ENCODE results near the gene PXN. TPM values are rescaled to one million over a fixed set of nuclear protein-coding genes. Genes with fewer than 3 reads are reported as not detected.

PXN gene
- total RNA-seq, result 55.5 and 70.7 TPM in 2 replicates

GRCh38 chr12:120265473-120266179, at the start of gene PXN:
Gene PXN, minus strand, starts transcription at chr12:120265730. Its CDS starts 101 bp downstream, at chr12:120265629.

DNA sequence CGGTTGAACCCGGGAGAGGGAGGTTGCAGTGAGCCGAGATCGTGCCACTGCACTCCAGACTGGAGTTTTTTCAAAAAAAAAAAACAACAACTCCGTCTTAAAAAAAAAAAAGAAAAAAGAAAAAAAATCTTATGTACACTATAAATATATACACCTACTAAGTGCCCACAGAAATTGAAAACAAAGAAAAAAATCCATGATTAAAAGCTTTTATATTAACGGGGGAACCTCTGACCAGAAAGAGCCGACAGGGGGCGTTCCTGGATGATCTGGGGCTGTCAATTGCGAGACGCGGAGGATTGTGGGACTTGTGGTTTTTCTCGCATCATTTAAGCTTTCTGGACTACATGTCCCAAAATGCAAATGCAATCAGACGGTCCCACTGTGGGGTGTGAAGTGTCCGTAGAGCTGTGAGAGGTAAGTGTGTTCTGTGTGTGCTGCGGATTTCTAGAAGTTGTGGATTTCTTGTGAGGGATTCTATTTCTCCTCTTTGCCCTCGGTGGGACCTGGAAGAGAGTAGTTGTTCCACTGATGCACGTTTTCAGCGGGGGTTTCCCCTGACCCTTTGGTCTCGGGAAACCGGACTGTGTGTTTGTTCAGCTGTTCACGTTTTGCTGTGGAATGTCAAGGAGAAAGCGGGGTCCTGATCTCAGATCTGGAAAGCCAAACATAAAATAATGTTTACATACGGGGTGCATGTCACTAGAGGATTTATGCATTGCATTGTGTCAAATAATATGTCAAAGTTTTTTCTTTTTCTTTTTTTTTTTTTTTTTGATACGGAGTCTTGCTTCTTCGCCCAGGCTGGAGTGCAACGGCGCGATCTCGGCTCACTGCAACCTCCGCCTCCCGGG, 36.7 kb upstream of the PXN start, which contains the start of gene SIRT4:
Gene SIRT4, plus strand, starts transcription at position 360 of the 854 bp plus-strand sequence. CDS start 1,241 bp downstream, outside the sequence.

DNA sequence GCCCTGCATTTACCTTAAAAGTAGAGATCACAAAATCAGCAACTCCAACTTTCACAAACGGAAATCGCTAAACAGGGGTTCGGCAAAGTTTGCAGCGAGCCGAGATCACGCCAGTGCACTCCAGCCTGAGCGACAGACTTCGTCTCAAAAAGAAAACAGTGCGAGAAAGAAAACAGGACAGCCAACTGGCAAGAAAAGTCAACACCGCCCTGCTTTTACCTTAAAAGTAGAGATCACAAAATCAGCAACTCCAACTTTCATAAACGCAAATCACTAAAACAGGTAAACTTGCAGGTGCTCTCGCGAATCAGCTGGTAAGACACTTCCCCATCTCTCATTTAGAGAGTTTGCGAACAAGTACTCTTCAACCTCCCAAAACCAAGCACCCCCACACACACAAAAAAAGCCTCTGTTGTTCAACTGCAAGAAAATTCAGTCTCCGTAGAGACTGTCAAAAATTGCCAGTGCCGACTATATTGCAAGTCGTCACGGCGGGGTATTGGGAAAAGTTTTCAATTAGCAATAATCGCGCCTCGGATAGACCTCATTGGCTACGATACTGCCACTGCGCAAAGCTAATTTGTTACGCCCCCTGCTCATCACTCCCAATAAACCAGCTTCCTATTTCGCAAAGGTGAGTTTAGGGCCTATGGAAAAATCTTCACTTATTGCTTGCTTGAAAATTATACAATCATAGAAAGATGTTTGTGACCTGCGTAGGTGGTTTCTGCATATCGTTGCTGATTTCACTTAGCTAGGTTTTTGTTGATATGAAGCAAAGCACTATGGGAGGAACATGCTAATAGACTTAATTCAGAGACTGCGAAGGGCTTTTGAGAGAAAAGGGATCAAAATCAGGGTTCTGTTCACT, 27.4 kb upstream of the PXN start, which contains the start of gene RNU4-1:
Gene RNU4-1, minus strand, starts transcription at position 577 of the 871 bp plus-strand sequence.

GRCh38 chr12:120194534-120195395, 70.8 kb downstream of the PXN start, which contains the start of gene GCN1:
Gene GCN1, minus strand, starts transcription at chr12:120194715. Its CDS starts 18 bp downstream, at chr12:120194697.

Small RNA genes lying within 50 kb of the gene (small RNA-seq; reads per million reads assigned to genes)
- 398 reads per million, percentile 99 among the genes with 10 or more reads in this experiment for gene RNU4-1
- gene RNU4-2, result 880 reads per million, percentile 99 among the genes with 10 or more reads in this experiment
- gene RNU6-1088P, result not detected

Other genes with a start within 250 kb of the PXN start
- gene RAB35, start 149.0 kb downstream of the PXN start, total RNA-seq, result 39.0 and 40.4 TPM in 2 replicates
- 114 and 145 TPM in 2 replicates for gene GCN1, start 71.0 kb downstream of the PXN start, total RNA-seq
- gene RPLP0, start 64.6 kb downstream of the PXN start, total RNA-seq, result 2,083 and 2,220 TPM in 2 replicates
- gene RNU4-2, start 26.2 kb upstream of the PXN start, total RNA-seq, result under 0.01 TPM in 2 replicates
- gene RNU4-1, start 27.5 kb upstream of the PXN start, total RNA-seq, result under 0.01 TPM in 2 replicates
- gene SIRT4, start 36.6 kb upstream of the PXN start, total RNA-seq, result 0.65 and 0.85 TPM in 2 replicates
- gene PLA2G1B, start 62.0 kb upstream of the PXN start, total RNA-seq, result not detected in 2 replicates
- not detected in 2 replicates for gene MSI1, start 103.4 kb upstream of the PXN start, total RNA-seq
- gene COX6A1, start 172.4 kb upstream of the PXN start, total RNA-seq, result 144 and 258 TPM in 2 replicates
- gene TRIAP1, start 180.7 kb upstream of the PXN start, total RNA-seq, result 13.5 and 20.2 TPM in 2 replicates
- 15.3 and 20.0 TPM in 2 replicates for gene GATC, start 180.7 kb upstream of the PXN start, total RNA-seq
- 82.2 and 87.6 TPM in 2 replicates for gene SRSF9, start 204.0 kb upstream of the PXN start, total RNA-seq
- gene DYNLL1, start 230.4 kb upstream of the PXN start, total RNA-seq, result 146 and 173 TPM in 2 replicates

Data from hair follicle dermal papilla cell (primary cell).